HepG2 (cell line): ENCODE measurements around the gene NCOA1. TPM values are rescaled to one million over a fixed set of nuclear protein-coding genes. Genes with fewer than 3 reads are reported as not detected.

Experiments used
- ATAC-seq: fragments of 200-7000 bp; cut with Tn5 transposase; 3 replicates; pipeline ENCODE4 v1.9.1; 2020; ENCODE audit warnings: mild to moderate bottlenecking, moderate library complexity
- BruUV-seq: library from RNA; stranded (reverse); fragments of 400-500 nt; replicated peaks from 2 replicates; lab custom pipeline; 2021; lab: Mats Ljungman, UMichigan
- CTCF ChIA-PET: fragments of 300-600 bp; formaldehyde crosslinking; extraction: SDS; loops from one replicate; lab custom pipeline; 2021; ENCODE audit warnings: low total read pairs, inconsistent platforms, low intra/inter-chr PET ratio; lab: Yijun Ruan, JAX
- POLR2A ChIA-PET: fragments of 350-600 bp; sonication (Branson Sonifier 250); formaldehyde crosslinking; loops from one replicate; lab custom pipeline; 2020; ENCODE audit warnings: antibody characterized with exemption, inconsistent platforms; lab: Yijun Ruan, JAX
- DNase-seq: peaks from one replicate; pipeline ENCODE4 v3.0.0-alpha.2; 2015; ENCODE audit warnings: low spot score
- FAIRE-seq: peaks from 3 replicates; lab custom pipeline; 2011; peaks lifted over from hg19 to GRCh38; lab: Jason Lieb, UNC
- H2AFZ ChIP-seq: one replicate; pipeline ENCODE4 v1.6.1; 2011; ENCODE audit warnings: low read length, inconsistent platforms
- H3K27ac ChIP-seq: fragments of 300-600 bp; 3 replicates; pipeline ENCODE4 v1.8.0; 2011; ENCODE audit warnings: mixed run types, mild to moderate bottlenecking, mixed read lengths, low read length, inconsistent platforms; ENCODE audit not compliant: insufficient read depth; ENCODE audit errors: extremely low read length
- H3K27me3 ChIP-seq, 2 experiments: fragments of 200-600 bp in 1 of 2; 2 replicates in 1 of 2; 3 replicates in 1 of 2; pipeline versions ENCODE4 v1.6.0 to v1.8.0; 2011; ENCODE audit warnings: low read length in 2 of 2, mild to moderate bottlenecking in 2 of 2, moderate library complexity in 2 of 2, inconsistent platforms in 1 of 2; ENCODE audit not compliant: insufficient read depth in 2 of 2, control insufficient read depth in 1 of 2
- H3K36me3 ChIP-seq, 2 experiments: fragments of 200-600 bp in 1 of 2; replicated peaks in 1 of 2; 2 replicates in 1 of 2; 3 replicates in 1 of 2; pipeline versions ENCODE4 v1.5.1 to v1.8.0; 2011; ENCODE audit warnings: low read length in 2 of 2, inconsistent platforms in 1 of 2; ENCODE audit not compliant: insufficient read depth in 2 of 2, control insufficient read depth in 1 of 2
- H3K4me1 ChIP-seq: 2 replicates; pipeline ENCODE4 v1.5.1; 2012; ENCODE audit warnings: low read length, inconsistent platforms; ENCODE audit not compliant: insufficient read depth
- H3K4me2 ChIP-seq: 2 replicates; pipeline ENCODE4 v1.6.0; 2011; ENCODE audit warnings: low read depth, low read length, inconsistent platforms
- H3K4me3 ChIP-seq, 3 experiments: fragments of 200-600 bp in 1 of 3; sonication (generic), shearing (Covaris generic) in 1 of 3; replicated peaks in 1 of 3; 2 replicates each; pipeline ENCODE4 v1.5.1; 2011 to 2016; ENCODE audit warnings: low read length in 3 of 3, inconsistent platforms in 2 of 3, low read depth in 2 of 3, mild to moderate bottlenecking in 2 of 3, control low read depth in 1 of 3, mixed read lengths in 1 of 3; ENCODE audit not compliant: insufficient read depth in 1 of 3
- H3K79me2 ChIP-seq: one replicate; pipeline ENCODE4 v1.6.1; 2011; ENCODE audit warnings: low read length, inconsistent platforms; ENCODE audit not compliant: insufficient read depth
- H3K9ac ChIP-seq: 2 replicates; pipeline ENCODE4 v1.6.0; 2011; ENCODE audit warnings: mild to moderate bottlenecking, low read depth, low read length, inconsistent platforms; ENCODE audit not compliant: insufficient read depth
- H3K9me3 ChIP-seq: 2 replicates; pipeline ENCODE4 v1.5.1; 2012; ENCODE audit warnings: mild to moderate bottlenecking, low read length
- H4K20me1 ChIP-seq: 2 replicates; pipeline ENCODE4 v1.6.0; 2011; ENCODE audit warnings: inconsistent platforms, mild to moderate bottlenecking, low read length, moderate library complexity; ENCODE audit not compliant: insufficient read depth
- EHMT2 ChIP-seq: fragments of 200-600 bp; sonication (generic); IDR thresholded peaks from 2 replicates; pipeline ENCODE4 v1.7.0; 2017; ENCODE audit warnings: antibody characterized with exemption, low read depth, low read length, borderline replicate concordance
- KAT7 ChIP-seq: IDR thresholded peaks from 2 replicates; pipeline ENCODE4 v1.6.1; 2018; ENCODE audit warnings: borderline replicate concordance, missing compliant biosample characterization
- NR2F1 ChIP-seq, 2 experiments: fragments of 450-650 bp in 1 of 2; formaldehyde crosslinking in 1 of 2; IDR thresholded peaks; 2 replicates each; pipeline versions ENCODE4 v1.5.0 to v1.6.1; 2016 to 2020; ENCODE audit warnings: mild to moderate bottlenecking in 1 of 2, missing compliant biosample characterization in 1 of 2, missing genetic modification reagents in 1 of 2, moderate library complexity in 1 of 2
- REXO4 ChIP-seq: sonication (generic); formaldehyde crosslinking; IDR thresholded peaks from 2 replicates; pipeline ENCODE4 v1.8.0; 2022; ENCODE audit warnings: missing genetic modification reagents, mild to moderate bottlenecking, borderline replicate concordance
- TAF1 ChIP-seq: sonication (generic); formaldehyde crosslinking; IDR thresholded peaks from 2 replicates; pipeline ENCODE4 v1.4.0; 2020; ENCODE audit warnings: missing genetic modification reagents
- ZNF292 ChIP-seq: sonication (generic); formaldehyde crosslinking; IDR thresholded peaks from 2 replicates; pipeline ENCODE4 v1.8.1; 2022; ENCODE audit warnings: mild to moderate bottlenecking, low read depth, missing genetic modification reagents, borderline replicate concordance
- ZNF709 ChIP-seq: sonication (generic); formaldehyde crosslinking; IDR thresholded peaks from 2 replicates; pipeline ENCODE4 v1.5.0; 2020; ENCODE audit warnings: mild to moderate bottlenecking, missing genetic modification reagents
- ZNF713 ChIP-seq: sonication (generic); formaldehyde crosslinking; IDR thresholded peaks from 2 replicates; pipeline ENCODE4 v1.4.0; 2020; ENCODE audit warnings: mild to moderate bottlenecking, missing genetic modification reagents
- ZNF883 ChIP-seq: sonication (generic); formaldehyde crosslinking; IDR thresholded peaks from 2 replicates; pipeline ENCODE4 v1.5.1; 2020; ENCODE audit warnings: mild to moderate bottlenecking, missing genetic modification reagents; ENCODE audit errors: not compliant biosample characterization
- ZSCAN9 ChIP-seq: IDR thresholded peaks from 2 replicates; pipeline ENCODE4 v1.6.1; 2016; ENCODE audit warnings: borderline replicate concordance
- in situ Hi-C: cut with HindIII; loops from 2 replicates; pipeline ENCODE4 v1.10.0; 2017; ENCODE audit warnings: low pct_unique_long_range_greater_than_20kb; ENCODE audit not compliant: extremely low pct_ligation_motif_present
- intact Hi-C: fragments of 100-400 bp; cut with micrococcal nuclease; formaldehyde crosslinking; loops from one replicate; pipeline ENCODE4 v1.10.0; 2022; ENCODE audit not compliant: unreplicated experiment
- polyA plus RNA-seq, 8 experiments: library from polyadenylated mRNA; depleted of rRNA in 3 of 8; stranded (reverse) in 7 of 8; unstranded in 1 of 8; fragments of >200 nt; fragmentation: Illumina TruSeq in 4 of 8; extraction: Trizol in 4 of 8; gene quantifications; 2 replicates each; pipeline versions ENCODE4 v1.2.1 to v1.2.3, GENCODE V29; 2011 to 2016; ENCODE audit warnings: low read depth in 4 of 8, missing spikeins in 1 of 8, mixed read lengths in 1 of 8; ENCODE audit not compliant: insufficient read depth in 1 of 8
- total RNA-seq, 5 experiments: library from RNA; depleted of rRNA; stranded (reverse); fragments of >200 nt; fragmentation: Illumina TruSeq; extraction: Trizol; gene quantifications; 2 replicates each; pipeline ENCODE4 v1.2.3, GENCODE V29; 2016; ENCODE audit warnings: low read depth in 1 of 5
- TF ChIP-seq, protein P1 (sequence below): sonication (generic); formaldehyde crosslinking; IDR thresholded peaks from 2 replicates; pipeline ENCODE4 v1.5.0; 2020; ENCODE audit warnings: mild to moderate bottlenecking, missing genetic modification reagents, moderate library complexity
- TF ChIP-seq, protein P2 (sequence below): IDR thresholded peaks from 2 replicates; pipeline ENCODE4 v1.6.1; 2016; ENCODE audit warnings: missing genetic modification reagents, missing compliant biosample characterization
- TF ChIP-seq, protein P3 (sequence below): sonication (generic); formaldehyde crosslinking; IDR thresholded peaks from 2 replicates; pipeline ENCODE4 v1.8.0; 2022; ENCODE audit warnings: missing genetic modification reagents, mild to moderate bottlenecking, moderate library complexity, borderline replicate concordance
- TF ChIP-seq, protein P4 (sequence below): sonication (generic); formaldehyde crosslinking; conservative IDR thresholded peaks from 2 replicates; pipeline ENCODE4 v1.4.0; 2020; ENCODE audit warnings: mild to moderate bottlenecking, missing genetic modification reagents, moderate library complexity
- TF ChIP-seq, protein P5 (sequence below): IDR thresholded peaks from 2 replicates; pipeline ENCODE4 v1.6.1; 2016; ENCODE audit warnings: control low read depth

Gene NCOA1
- total and polyA plus RNA-seq, 2 of the 13 experiments (the other 11 are each of a cell fraction or from before 2014, with no cell fraction given) = 10.0 to 10.4 TPM

DNA sequence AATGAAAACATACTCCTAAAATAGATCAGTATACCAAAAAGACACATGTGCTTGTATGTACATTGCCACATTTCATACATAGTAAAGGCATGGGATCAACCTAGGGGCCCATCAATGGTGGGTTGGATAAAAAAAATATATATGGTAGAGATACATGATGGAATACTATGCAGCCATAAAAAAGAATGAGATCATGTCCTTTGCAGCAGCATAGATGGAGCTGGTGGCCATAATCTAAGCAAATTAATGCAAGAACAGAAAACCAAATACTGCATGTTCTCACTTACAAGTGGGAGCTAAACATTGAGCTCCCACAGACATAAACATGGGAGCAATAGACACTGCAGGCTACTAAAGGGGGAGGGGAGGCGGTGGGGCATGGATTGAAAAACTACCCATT is 18.6 kb upstream of the NCOA1 start (continued):
- TF ChIP-seq, protein P1, sequence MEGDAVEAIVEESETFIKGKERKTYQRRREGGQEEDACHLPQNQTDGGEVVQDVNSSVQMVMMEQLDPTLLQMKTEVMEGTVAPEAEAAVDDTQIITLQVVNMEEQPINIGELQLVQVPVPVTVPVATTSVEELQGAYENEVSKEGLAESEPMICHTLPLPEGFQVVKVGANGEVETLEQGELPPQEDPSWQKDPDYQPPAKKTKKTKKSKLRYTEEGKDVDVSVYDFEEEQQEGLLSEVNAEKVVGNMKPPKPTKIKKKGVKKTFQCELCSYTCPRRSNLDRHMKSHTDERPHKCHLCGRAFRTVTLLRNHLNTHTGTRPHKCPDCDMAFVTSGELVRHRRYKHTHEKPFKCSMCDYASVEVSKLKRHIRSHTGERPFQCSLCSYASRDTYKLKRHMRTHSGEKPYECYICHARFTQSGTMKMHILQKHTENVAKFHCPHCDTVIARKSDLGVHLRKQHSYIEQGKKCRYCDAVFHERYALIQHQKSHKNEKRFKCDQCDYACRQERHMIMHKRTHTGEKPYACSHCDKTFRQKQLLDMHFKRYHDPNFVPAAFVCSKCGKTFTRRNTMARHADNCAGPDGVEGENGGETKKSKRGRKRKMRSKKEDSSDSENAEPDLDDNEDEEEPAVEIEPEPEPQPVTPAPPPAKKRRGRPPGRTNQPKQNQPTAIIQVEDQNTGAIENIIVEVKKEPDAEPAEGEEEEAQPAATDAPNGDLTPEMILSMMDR (CRISPR knock-in tag) = no peak
- no peak for TF ChIP-seq ZNF709 (CRISPR knock-in tag)
- no peak for TF ChIP-seq ZNF292 (CRISPR knock-in tag)
- no peak for TF ChIP-seq KAT7
- no peak for TF ChIP-seq EHMT2

DNA sequence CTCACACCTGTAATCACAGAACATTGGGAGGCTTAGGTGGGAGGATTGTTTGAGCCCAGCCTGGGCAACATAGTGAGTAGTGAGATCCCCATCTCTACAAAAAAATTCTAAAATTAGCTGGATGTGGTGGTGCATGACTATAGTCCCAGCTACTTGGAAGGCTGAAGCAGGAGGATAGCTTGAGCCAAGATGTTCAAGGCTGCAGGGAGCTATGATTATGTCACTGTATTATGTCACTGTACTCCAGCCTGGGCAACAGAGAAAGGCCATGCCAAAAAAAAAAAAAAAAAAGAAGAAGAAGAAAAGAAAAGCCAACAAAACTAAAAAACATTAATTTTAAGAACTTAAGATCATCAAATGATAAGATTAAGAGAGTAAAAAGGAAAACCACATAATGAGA is 17.4 kb upstream of the NCOA1 start:
- POLR2A ChIA-PET = no interaction called here
- Histone ChIP-seq H3K4me3 (no peak overlapping the region), H3K27ac (no peak overlapping the region), H4K20me1 (no peaks in the 10 kb centered on the region), H2AFZ (no peak overlapping the region), H3K27me3 (no peaks in the 10 kb centered on the region), H3K4me1 (no peaks in the 10 kb centered on the region), H3K9me3 (no peaks in the 10 kb centered on the region), H3K9ac (no peak overlapping the region), H3K36me3 (no peaks in the 10 kb centered on the region), H3K4me2 (no peak overlapping the region), H3K79me2 (no peaks in the 10 kb centered on the region)
- intact Hi-C loops = no loop called here
- BruUV-seq = no TSS peak
- CTCF ChIA-PET = no interaction called here
- in situ Hi-C loops = no loop called here
- ATAC-seq (no peak), FAIRE-seq (no peak), DNase-seq (no peak)
- TF ChIP-seq, protein P2, sequence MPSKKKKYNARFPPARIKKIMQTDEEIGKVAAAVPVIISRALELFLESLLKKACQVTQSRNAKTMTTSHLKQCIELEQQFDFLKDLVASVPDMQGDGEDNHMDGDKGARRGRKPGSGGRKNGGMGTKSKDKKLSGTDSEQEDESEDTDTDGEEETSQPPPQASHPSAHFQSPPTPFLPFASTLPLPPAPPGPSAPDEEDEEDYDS = no peak
- TF ChIP-seq TAF1 (CRISPR knock-in tag) = no peak
- no peak for TF ChIP-seq ZNF883
- no peak for TF ChIP-seq NR2F1 (CRISPR knock-in tag; IDR thresholded peaks at IDR 0.05)
- TF ChIP-seq, protein P3, sequence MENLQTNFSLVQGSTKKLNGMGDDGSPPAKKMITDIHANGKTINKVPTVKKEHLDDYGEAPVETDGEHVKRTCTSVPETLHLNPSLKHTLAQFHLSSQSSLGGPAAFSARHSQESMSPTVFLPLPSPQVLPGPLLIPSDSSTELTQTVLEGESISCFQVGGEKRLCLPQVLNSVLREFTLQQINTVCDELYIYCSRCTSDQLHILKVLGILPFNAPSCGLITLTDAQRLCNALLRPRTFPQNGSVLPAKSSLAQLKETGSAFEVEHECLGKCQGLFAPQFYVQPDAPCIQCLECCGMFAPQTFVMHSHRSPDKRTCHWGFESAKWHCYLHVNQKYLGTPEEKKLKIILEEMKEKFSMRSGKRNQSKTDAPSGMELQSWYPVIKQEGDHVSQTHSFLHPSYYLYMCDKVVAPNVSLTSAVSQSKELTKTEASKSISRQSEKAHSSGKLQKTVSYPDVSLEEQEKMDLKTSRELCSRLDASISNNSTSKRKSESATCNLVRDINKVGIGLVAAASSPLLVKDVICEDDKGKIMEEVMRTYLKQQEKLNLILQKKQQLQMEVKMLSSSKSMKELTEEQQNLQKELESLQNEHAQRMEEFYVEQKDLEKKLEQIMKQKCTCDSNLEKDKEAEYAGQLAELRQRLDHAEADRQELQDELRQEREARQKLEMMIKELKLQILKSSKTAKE = no peak
- no peak for TF ChIP-seq ZNF713 (CRISPR knock-in tag)
- no peak for TF ChIP-seq REXO4 (CRISPR knock-in tag)
- no peak for TF ChIP-seq ZSCAN9 (CRISPR knock-in tag)
- TF ChIP-seq, protein P4, sequence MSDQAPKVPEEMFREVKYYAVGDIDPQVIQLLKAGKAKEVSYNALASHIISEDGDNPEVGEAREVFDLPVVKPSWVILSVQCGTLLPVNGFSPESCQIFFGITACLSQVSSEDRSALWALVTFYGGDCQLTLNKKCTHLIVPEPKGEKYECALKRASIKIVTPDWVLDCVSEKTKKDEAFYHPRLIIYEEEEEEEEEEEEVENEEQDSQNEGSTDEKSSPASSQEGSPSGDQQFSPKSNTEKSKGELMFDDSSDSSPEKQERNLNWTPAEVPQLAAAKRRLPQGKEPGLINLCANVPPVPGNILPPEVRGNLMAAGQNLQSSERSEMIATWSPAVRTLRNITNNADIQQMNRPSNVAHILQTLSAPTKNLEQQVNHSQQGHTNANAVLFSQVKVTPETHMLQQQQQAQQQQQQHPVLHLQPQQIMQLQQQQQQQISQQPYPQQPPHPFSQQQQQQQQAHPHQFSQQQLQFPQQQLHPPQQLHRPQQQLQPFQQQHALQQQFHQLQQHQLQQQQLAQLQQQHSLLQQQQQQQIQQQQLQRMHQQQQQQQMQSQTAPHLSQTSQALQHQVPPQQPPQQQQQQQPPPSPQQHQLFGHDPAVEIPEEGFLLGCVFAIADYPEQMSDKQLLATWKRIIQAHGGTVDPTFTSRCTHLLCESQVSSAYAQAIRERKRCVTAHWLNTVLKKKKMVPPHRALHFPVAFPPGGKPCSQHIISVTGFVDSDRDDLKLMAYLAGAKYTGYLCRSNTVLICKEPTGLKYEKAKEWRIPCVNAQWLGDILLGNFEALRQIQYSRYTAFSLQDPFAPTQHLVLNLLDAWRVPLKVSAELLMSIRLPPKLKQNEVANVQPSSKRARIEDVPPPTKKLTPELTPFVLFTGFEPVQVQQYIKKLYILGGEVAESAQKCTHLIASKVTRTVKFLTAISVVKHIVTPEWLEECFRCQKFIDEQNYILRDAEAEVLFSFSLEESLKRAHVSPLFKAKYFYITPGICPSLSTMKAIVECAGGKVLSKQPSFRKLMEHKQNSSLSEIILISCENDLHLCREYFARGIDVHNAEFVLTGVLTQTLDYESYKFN (CRISPR knock-in tag) = no peak
- TF ChIP-seq, protein P5, sequence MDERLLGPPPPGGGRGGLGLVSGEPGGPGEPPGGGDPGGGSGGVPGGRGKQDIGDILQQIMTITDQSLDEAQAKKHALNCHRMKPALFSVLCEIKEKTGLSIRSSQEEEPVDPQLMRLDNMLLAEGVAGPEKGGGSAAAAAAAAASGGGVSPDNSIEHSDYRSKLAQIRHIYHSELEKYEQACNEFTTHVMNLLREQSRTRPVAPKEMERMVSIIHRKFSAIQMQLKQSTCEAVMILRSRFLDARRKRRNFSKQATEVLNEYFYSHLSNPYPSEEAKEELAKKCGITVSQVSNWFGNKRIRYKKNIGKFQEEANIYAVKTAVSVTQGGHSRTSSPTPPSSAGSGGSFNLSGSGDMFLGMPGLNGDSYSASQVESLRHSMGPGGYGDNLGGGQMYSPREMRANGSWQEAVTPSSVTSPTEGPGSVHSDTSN (CRISPR knock-in tag) = no peak
